Adrenal gland (tissue), 5 donors: ENCODE results near the gene GRAMD1A.

ENCODE experiments used
- CTCF ChIP-seq, 6 experiments: fragments of 450-650 bp in 4 of 6; fragments of 200-600 bp in 2 of 6; sonication (generic) in 1 of 6; IDR thresholded peaks; 1 replicate in 5 of 6; 2 replicates in 1 of 6; pipeline versions ENCODE4 v1.5.1 to v1.8.0; 2016 to 2021; ENCODE audit warnings: antibody characterized with exemption in 6 of 6, mild to moderate bottlenecking in 2 of 6, moderate library complexity in 1 of 6
- POLR2A ChIP-seq, 2 donors: fragments of 450-650 bp; IDR thresholded peaks; one replicate each; pipeline ENCODE4 v1.6.1; 2017; ENCODE audit warnings: antibody characterized with exemption in 2 of 2, mild to moderate bottlenecking in 2 of 2, moderate library complexity in 1 of 2
- donor health status: DM: no; HTN: no; CAD: no.

GRCh38 chr19:35048911-35049411 lies 48.8 kb downstream of the GRAMD1A start:
- TF ChIP-seq CTCF (IDR thresholded peaks at IDR 0.05) (no peak), POLR2A (IDR thresholded peaks at IDR 0.05) (no peak)
